HFFc6 (cell line): ENCODE measurements around the gene BMP8B. TPM values are rescaled to one million over a fixed set of nuclear protein-coding genes. Genes with fewer than 3 reads are reported as not detected.
"Not testable (repeated sequence)": the region's sequence is repeated elsewhere in the genome, so short reads cannot be mapped to it uniquely, and the experiment has no call there.

ENCODE experiments used
- DNase-seq: peaks from one replicate; pipeline ENCODE4 v3.0.0-alpha.2; 2018
- H3K27ac Mint-ChIP-seq: 2 replicates; pipeline ENCODE4 v1.8.0; 2020; ENCODE audit warnings: mild to moderate bottlenecking, mixed read lengths
- H3K27me3 Mint-ChIP-seq: 2 replicates; pipeline ENCODE4 v1.8.0; 2021; ENCODE audit warnings: mild to moderate bottlenecking, moderate library complexity, mixed read lengths; ENCODE audit not compliant: insufficient read depth
- H3K36me3 Mint-ChIP-seq: 2 replicates; pipeline ENCODE4 v1.8.0; 2021; ENCODE audit warnings: low read depth, mixed read lengths
- H3K4me1 Mint-ChIP-seq: 2 replicates; pipeline ENCODE4 v1.8.0; 2020; ENCODE audit warnings: low read depth, mixed read lengths
- H3K4me3 Mint-ChIP-seq: 2 replicates; pipeline ENCODE4 v1.8.0; 2020; ENCODE audit warnings: mild to moderate bottlenecking, moderate library complexity, mixed read lengths
- H3K9me3 Mint-ChIP-seq: 2 replicates; pipeline ENCODE4 v1.8.0; 2020; ENCODE audit warnings: mild to moderate bottlenecking, mixed read lengths
- CTCF ChIP-seq: fragments of 200-600 bp; sonication (generic); IDR thresholded peaks from 2 replicates; pipeline ENCODE4 v1.5.0; 2021; ENCODE audit warnings: antibody characterized with exemption, mild to moderate bottlenecking
- total RNA-seq, 6 experiments: library from RNA; stranded (reverse); fragmentation: NEBNext Ultra II Directional; extraction: Animal tissue kit (Norgen Biotek cat#: 25700); gene quantifications; 2 replicates in 1 of 6; 3 replicates in 5 of 6; pipeline ENCODE4 v1.2.3, GENCODE V29; 2021

Gene BMP8B
- total RNA-seq, 6 experiments from 2014 or later, result not detected

- Mint-ChIP-seq H3K36me3 (no peaks in the 10 kb centered on the region), H3K4me3 (no peak overlapping the region), H3K27ac (no peak overlapping the region; the same call in 1 of the 2 replicates), H3K4me1 (peaks cover 44% of the 10 kb centered on the region), H3K9me3 (peaks cover 6% of the 10 kb centered on the region; the same call in 1 of the 2 replicates), H3K27me3 (peaks cover 6% of the 10 kb centered on the region)
- DNase-seq, result peak; percentile 8
- TF ChIP-seq CTCF, result 0 out of 2 replicates have a peak, but pooled peaks have one; percentile 26
Measured at GRCh38 chr1:39827201-39827600, 38.5 kb upstream of the BMP8B start.

GRCh38 chr1:39826583-39826982 lies 37.9 kb upstream of the BMP8B start:
- Mint-ChIP-seq H3K27ac (no peak overlapping the region), H3K36me3 (no peaks in the 10 kb centered on the region), H3K4me3 (no peak overlapping the region), H3K4me1 (peaks cover 50% of the 10 kb centered on the region), H3K27me3 (peaks cover 6% of the 10 kb centered on the region), H3K9me3 (peaks cover 6% of the 10 kb centered on the region; the same call in 1 of the 2 replicates)
- no peak for TF ChIP-seq CTCF
- DNase-seq, result no peak

- Mint-ChIP-seq H3K36me3 (no peaks in the 10 kb centered on the region), H3K27me3 (peaks cover 8% of the 10 kb centered on the region), H3K27ac (no peak overlapping the region), H3K4me1 (peaks cover 42% of the 10 kb centered on the region), H3K9me3 (peaks cover 6% of the 10 kb centered on the region; the same call in 1 of the 2 replicates), H3K4me3 (no peak overlapping the region)
- no peak for DNase-seq
- no peak for TF ChIP-seq CTCF
Measured at GRCh38 chr1:39825432-39825941, 36.8 kb upstream of the BMP8B start.

GRCh38 chr1:39823450-39823849 lies 34.8 kb upstream of the BMP8B start:
- H3K9me3 Mint-ChIP-seq, H3K36me3 Mint-ChIP-seq, H3K4me3 Mint-ChIP-seq, H3K27me3 Mint-ChIP-seq, H3K27ac Mint-ChIP-seq, DNase-seq: not testable (repeated sequence)
- H3K4me1 Mint-ChIP-seq, result peaks cover 24% of the 10 kb centered on the region

- Mint-ChIP-seq H3K9me3 (peaks cover 6% of the 10 kb centered on the region; the same call in 1 of the 2 replicates), H3K27ac (peak overlapping the region; percentile 63), H3K4me3 (peak overlapping the region; percentile 51; the same call in 1 of the 2 replicates), H3K27me3 (peaks cover 8% of the 10 kb centered on the region), H3K36me3 (no peaks in the 10 kb centered on the region), H3K4me1 (peaks cover 25% of the 10 kb centered on the region)
- DNase-seq, result peak; percentile 70
- TF ChIP-seq CTCF, result no peak
Measured at GRCh38 chr1:39822146-39822545, 33.5 kb upstream of the BMP8B start.

- peaks cover 4% of the 10 kb centered on the region; the same call in 1 of the 2 replicates for H3K9me3 Mint-ChIP-seq
- H3K36me3 Mint-ChIP-seq, result no peaks in the 10 kb centered on the region
- H3K4me3 Mint-ChIP-seq, result no peak overlapping the region
- no peak overlapping the region for H3K27ac Mint-ChIP-seq
- H3K4me1 Mint-ChIP-seq, result peaks cover 40% of the 10 kb centered on the region
- TF ChIP-seq CTCF, result no peak
- peaks cover 10% of the 10 kb centered on the region for H3K27me3 Mint-ChIP-seq
- no peak for DNase-seq
Measured at GRCh38 chr1:39819091-39819812, 30.6 kb upstream of the BMP8B start.
